HG02763 (cell line): ENCODE results near the gene NCF4.

Experiments
- ATAC-seq: cut with Tn5 transposase; IDR thresholded peaks from one replicate; pipeline ENCODE4 v1.9.1; 2021; ENCODE audit warnings: mild to moderate bottlenecking, moderate library complexity; ENCODE audit not compliant: unreplicated experiment

Gene NCF4

DNA sequence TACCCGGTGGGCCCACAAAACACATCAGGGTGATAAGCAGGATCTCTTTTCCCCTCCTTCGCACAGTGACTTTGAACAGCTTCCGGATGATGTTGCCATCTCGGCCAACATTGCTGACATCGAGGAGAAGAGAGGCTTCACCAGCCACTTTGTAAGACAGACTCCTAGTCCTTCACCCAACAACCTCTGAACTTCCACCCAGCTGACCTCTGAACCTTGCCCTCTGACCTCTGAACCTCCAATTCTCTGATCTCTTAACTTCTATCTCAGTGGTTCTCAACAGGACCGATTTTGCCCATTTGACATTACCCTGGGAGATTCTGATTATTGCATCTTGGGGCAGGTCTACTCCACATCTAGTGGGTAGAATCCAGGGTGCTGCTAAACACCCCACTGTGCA lies 3.2 kb downstream of the NCF4 start:
- no peak for ATAC-seq

DNA sequence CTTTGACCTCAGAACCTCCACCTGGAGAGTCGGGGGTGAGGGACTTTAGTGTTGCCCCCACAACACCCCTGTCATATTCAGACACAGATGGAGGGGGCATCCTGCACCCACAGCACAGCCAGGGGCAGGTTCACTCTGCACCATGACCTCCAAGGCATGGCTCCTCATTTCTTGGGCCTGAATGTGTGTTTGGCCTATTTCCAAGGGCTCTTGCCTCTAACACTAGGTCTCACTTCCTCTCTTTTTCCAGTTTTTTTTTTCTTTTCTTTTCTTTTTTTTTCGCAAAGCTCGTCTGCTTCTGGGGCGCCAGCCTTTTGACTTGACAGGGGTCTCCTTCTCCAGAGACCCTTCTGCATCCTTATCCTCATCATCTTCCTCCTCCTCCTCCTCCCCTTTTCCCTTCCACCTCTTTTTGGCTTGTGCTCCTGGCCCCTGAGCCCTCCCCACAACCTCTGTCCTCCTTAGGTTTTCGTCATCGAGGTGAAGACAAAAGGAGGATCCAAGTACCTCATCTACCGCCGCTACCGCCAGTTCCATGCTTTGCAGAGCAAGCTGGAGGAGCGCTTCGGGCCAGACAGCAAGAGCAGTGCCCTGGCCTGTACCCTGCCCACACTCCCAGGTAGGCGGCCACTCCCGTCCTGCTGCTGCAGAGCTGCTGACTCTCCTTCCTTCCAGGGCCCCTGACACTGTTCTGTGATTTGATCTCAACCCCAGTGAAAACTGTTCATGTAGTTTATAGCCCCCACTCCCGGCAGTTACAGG lies 3.8 kb downstream of the NCF4 start:
- no peak for ATAC-seq

DNA sequence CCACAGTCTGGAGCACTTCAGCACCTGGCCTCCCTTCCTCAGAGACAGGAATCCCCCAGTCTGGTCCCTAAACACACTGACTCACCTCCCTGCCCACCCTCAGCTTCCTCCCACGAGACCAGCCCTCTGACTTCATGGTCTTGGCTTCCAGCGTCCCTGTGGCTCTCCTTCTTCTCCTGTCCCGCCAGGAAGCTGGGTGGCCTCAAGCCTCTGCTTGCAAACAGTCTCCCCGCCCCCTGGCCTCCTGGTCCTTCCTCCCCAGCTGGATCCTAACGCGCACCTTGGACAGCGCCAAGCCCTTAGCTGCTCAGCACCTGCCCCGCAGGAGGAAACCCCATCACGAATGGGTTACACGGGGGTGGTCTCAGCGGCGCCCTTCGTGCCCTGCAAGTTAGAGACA lies 4.5 kb downstream of the NCF4 start:
- no peak for ATAC-seq

DNA sequence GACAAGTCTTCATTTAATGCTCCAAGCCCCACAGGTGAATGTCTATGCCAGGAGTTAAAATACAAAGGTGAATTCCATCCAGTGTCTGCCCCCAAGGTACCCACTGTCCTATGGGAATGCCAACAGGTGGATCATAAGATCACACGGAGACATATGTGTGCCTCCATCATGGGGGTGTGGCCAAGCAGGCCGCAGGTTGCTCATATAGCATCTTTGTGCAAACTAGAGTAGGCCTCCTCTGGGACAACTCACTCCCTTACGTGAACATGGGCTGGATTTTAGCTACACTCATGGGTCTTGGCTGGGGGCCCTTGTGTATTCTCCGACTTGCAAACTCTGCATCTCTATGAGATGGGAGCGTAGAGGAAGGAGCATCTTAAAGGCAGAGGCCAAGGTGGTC lies 6.9 kb downstream of the NCF4 start:
- ATAC-seq = no peak

DNA sequence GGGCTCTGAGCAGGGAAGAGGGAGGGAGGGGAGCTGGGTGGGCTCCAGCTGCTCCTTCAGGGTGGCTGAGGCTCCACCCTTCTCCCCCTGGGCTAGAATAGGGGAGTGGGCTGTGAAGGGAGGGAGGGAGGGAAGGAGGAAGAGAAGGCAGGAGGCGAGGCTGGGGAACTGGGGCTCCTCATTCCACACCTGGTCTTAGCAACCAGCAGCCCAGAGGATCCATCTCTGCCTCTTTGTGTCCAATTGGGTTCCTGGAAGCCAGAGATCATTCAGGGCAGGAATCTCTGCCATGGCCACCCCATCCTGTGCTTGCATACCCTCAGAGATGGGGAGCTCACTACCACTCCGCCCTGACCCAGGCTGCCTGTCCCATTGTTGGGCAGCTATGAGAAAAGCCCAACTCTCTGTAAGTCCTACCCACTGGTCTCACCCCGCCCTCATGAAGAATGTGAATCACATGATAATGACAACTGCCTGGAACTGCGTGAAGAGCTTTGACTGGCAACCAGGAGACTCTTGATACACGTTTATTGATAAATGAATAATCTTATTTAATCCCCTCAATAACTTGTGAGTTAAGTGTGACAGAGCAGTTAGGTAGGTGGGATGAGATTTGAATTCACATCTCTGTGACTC lies 7.9 kb downstream of the NCF4 start:
- no peak for ATAC-seq

DNA sequence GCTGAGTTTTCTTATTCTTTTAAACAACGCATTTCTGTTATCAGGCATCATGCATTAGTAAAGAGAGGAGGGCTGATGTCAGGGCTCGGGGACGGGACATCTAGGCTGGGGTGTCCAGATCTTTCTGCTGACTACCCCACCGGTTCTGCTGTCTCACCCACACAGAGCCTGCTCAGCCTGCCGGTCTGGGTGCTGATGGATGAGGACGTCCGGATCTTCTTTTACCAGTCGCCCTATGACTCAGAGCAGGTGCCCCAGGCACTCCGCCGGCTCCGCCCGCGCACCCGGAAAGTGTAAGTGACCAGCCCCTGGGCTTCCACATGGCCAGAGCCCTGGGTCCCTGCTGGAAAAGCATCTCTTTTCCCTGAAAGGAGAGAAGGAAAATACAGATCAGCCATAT lies 9.4 kb downstream of the NCF4 start:
- no peak for ATAC-seq

DNA sequence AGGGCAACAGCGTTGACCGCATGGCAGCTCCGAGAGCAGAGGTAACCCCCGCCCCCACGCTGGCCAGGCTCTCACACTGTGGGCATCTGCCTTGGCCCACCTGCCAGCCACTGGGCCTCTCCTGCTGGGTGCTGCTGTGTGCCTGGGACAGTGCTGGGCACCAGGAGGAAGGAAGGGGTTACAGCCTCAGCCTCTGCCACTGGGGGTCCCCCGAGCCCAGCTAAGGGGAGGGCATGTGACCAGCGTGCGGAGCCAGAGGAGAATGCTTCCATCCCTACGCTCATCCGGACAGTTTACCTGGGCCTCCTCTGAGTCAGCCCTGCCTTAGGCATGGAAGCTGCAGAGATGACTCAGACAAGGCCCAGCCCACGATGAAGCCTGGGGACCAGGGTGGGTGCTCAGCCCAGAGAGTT lies 10.9 kb downstream of the NCF4 start:
- no peak for ATAC-seq

DNA sequence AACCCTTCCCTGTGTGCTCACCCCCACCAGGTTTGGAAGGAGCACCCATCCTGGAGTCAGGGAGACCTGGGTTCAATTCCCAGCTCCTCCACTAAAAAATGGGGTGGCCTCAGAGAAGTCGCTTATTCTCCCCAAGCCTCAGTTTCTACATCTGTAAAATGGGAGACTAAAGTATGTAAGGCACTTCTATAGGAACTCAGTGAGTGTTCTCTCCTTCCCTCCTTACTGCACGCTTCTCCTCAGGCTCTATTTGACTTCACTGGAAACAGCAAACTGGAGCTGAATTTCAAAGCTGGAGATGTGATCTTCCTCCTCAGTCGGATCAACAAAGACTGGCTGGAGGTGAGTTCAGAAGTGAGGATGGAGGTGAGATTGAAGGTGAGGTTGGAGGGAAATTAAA lies 11.3 kb downstream of the NCF4 start:
- ATAC-seq = no peak

DNA sequence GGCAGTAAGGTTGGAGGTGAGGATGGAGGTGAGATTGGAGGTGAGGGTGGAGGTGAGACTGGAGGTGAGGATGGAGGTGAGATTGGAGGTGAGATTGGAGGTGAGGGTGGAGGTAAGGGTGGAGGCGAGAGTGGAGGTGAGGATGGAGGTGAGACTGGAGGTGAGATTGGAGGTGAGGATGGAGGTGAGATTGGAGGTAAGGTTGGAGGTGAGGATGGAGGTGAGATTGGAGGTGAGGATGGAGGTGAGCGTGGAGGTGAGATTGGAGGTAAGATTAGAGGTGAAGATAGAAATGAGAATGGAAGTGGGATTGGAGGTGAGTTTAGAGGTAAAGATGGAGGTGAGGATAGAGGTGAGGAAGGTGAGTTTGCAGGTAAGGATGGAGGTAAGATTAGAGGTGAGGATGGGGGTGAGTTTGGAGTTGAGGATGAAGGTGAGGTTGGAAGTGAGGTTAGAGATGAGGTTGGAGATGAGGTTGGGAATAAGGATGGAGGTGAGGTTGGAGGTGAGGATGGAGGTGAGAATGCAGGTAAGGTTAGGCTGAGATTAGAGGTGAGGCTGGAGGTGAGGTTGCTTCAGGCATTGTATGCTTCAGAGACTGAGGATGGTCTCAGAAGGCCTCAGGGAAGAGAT lies 12.2 kb downstream of the NCF4 start:
- ATAC-seq = no peak

DNA sequence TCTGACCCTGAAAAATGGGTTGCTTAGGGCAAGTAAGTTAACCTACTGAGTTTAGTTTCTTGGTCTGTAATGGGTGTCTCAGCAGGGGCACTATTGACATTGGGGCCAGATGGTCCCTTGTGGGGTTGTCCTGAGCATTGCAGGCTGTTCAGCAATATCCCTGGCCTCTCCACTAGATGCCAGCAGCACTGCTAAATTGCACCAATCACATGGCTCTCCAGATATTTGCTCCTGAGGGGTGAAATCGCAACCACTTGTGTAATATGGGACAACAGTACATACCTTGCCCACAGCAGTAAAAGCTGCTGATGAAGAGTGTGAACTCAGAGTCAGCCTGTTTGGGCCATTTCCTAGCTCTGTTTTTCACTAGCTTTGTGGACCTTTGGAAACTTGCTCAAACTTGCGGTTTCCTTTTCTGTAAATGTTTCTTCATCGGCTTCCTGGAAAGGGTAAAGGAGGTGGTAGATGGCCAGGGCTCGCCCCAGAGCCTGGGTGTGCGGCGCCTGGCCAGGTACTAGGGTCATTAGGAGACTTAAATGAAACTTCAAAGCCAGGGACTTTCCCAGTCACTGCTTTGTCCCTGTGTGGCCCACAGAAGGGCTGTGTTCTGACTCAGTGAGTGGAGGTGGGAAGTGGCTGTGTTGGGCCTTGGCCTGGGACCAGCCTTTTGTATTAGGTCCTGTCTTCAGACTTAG lies 13.0 kb downstream of the NCF4 start:
- ATAC-seq = peak; percentile 75

DNA sequence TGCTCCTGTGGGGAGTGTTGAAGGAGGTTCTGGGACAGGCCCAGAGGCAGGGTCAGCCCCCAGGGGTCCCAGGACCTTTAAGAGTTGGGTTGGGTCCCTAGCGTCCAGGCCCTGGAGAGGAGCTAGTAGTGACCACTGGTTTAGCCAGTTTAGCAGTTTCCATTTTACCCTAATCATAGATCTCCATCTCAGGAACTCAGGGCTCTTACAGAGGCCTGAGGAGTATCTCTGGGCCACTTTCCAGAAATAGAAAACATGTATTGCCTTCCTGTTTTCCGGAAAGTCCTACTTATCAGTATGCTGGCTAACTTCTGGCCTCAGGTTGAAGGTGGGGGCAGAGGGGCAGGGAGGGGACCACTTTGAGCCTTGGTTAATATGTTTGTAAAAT lies 13.5 kb downstream of the NCF4 start:
- ATAC-seq = no peak

DNA sequence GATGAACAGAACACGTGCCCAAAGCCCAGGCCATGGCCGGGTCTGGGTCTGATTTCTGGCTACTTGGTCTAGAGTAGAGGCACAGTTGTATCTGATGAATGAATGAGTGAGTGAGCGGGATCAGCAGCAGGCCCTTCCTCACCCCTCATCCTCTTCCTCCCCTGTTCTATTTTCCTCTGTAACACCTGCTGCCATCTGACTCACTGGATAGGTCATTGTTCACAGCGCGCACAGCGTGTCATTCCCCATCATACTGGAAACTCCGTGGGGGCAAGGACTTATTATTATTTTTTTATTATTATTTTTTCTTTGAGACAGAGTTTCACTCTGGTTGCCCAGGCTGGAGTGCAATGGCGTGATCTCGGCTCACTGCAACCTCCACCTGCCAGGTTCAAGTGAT lies 13.9 kb downstream of the NCF4 start:
- ATAC-seq = no peak

DNA sequence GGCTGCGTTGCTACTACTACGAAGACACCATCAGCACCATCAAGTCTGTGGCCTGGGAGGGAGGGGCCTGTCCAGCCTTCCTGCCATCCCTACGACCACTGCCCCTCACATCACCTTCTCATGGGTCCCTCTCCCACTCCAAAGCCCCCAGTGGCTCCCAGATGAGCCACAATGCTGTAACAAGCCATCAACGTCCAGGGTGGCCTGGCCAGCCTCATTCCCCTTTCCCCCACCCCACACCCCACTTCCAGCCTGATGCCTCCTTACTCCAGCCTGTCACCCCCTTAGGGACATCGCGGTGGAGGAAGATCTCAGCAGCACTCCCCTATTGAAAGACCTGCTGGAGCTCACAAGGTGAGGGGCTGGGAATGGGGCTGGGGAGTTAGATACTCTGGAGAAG lies 14.9 kb downstream of the NCF4 start:
- no peak for ATAC-seq

DNA sequence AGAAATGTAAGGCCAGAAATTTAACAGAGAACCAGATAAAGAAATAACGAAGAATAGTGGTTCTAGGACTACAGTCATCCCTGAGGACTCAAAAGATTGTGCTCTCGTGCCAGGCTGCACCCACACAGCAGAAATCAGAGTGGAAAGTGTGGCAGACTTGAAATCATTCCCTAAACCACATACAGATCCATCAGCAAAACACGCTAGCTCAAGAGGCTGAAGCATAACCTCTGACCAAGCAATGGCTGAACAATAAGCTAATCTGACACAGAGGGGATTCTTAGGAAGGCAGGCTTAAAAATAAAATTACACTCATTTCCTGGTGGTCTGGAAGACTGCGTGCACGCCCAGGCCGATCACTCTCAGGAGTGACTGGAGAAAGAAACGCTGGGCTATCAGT lies 19.0 kb downstream of the NCF4 start:
- no peak for ATAC-seq

DNA sequence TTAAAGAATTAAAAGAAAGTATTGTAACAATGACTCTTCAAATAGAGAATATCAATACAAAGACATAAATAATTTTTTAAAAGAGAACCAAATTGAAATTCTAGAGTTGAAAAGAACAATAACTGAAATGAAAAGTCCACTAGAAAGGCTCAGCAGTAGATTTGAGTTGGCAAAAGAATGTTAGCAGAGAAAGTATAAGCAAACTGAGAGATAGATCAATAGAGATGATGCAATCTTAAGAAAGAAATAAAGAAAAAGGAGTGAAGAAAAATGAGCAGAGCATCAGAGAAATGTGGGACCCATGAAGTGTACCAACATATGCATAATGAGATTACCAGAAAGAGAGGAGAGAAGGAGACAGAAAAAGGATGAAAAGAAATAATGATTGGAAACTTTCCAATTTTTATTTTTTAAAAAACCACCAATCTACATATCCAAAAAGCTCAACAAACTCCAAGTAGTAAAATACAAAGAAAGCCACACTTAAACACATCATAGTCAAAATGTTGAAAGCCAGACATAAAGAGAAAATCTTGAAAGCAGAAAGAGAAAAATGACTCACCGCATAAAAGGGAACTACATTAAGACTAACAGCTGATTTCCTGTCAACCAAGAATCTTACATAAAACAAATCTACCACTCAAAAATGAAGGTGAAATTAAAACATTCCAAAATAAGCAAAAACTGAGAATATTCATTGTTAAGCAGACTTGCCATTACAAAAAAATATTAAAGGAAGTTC lies 20.9 kb downstream of the NCF4 start:
- ATAC-seq = no peak

DNA sequence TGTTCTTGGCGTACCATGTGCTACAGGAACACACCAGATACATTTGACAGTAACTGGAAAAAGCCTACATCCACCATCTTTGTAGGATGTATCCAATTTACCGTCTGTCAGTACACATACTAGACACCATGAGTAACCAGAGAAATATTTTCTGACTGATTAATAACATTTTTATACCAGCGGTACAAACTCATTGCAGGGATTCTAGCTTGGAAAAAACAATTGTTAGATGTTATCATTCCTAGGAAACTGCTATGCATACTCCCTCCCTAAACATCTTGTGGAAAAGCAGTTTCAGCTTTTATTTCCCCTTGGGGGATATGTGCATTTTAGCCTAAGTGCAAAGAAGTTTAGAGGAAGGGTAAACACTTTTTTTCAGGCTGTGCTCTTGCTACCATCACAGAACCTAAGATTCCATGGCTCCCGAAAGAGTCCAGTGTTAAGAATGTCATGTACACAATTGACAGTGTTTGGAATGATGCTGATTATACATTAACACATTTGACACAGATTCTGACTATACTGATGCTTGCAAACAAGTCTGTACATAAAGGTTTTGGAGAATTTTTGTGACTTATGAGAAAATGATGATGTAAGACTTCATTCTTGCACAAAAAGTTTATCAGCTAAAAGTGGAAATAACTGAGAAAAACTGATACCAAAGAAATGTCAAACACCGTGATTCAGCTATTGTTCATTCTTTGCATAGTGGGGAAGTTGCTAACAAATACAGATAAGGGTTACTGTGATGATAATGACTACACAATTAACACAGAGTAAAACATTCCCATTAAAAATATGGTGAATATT lies 23.7 kb downstream of the NCF4 start:
- no peak for ATAC-seq

DNA sequence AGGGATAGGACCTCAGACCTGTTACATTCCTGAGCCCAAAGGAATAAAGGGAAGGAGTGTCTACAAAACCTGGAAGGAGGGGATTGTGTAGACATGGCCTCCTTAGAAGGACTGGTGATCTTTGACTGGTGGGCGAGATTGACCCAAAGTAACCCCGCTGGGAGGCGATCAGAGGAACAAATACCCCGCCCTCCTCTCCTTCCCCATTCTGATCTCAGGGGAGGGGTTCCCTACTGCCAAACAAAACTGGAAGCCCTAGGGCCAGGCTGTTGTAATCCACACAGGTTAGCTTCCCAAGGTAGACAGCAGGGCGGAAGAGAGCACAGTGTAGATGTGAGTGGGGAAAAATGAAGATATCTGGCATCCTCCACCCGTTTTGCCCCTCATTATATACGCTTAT lies 24.7 kb downstream of the NCF4 start:
- no peak for ATAC-seq

DNA sequence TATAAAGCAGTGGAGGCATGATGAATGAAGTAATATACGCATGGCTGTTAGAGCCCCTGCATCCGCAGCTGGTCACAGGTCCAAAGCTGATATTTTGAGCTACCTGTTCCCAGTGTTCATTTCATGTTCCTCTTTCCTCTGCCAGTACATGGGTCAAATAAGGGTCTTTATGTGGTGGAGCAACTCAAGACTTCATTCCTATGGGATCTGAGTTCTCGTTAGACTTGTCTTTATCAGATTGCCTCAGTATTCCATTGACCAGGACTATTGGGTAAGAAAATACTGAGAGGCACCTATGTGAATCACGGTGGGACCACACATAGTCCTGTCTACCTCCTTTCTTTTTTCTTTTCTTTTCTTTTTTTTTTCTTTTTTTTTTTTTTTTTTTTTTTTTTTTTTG lies 25.2 kb downstream of the NCF4 start:
- ATAC-seq = no peak

DNA sequence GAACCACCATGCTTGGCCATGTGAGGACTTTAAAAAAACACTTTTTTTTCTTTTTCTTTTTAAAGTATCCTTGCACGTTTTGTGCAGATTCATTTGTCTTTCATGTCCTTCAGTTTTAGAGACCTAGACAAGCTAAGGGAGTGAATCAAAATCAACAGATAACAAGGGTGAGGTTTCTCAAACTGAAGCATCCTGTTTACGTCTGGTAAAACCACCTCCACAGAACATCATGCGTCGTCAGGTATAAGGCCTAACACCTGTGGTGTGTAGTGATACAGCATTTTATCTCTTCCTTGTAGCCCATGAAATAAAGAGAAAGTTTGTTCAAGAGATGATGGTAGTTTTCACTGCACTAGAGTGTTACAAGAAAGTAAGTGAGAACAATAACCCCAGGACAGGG lies 26.4 kb downstream of the NCF4 start:
- no peak for ATAC-seq

DNA sequence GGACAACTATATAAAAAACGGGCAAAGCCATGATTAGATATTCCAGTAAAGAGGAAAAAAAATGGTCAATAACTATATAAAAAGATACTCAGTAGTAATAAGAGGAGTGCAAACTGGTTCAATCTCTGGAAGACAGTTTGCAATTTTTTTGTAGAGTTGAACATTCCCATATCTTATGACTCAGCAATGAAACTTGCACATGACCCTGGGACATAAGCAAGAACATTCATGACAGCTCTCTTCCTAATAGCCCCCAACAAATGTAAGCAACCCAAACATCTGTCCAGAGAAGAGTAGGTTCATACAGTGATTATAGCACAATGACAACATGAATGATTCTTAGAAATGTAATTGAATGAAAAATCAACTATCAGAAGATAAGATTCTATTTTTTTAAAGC lies 30.8 kb downstream of the NCF4 start:
- no peak for ATAC-seq
